Upper lobe of right lung (tissue), 1 donor: Measurements from ENCODE around the gene NUP50. TPM values are rescaled to one million over a fixed set of nuclear protein-coding genes. Genes with fewer than 3 reads are reported as not detected.

ENCODE experiments used
- ATAC-seq: fragments of 200-7000 bp; cut with Tn5 transposase; one replicate; pipeline ENCODE4 v1.9.1; 2020; ENCODE audit warnings: mild to moderate bottlenecking, moderate library complexity
- DNase-seq: peaks from one replicate; pipeline ENCODE4 v3.0.0-alpha.2; 2020
- H3K27ac ChIP-seq: fragments of 200-600 bp; one replicate; pipeline ENCODE4 v1.8.0; 2022
- H3K27me3 ChIP-seq: fragments of 200-600 bp; one replicate; pipeline ENCODE4 v1.8.0; 2022; ENCODE audit warnings: mild to moderate bottlenecking
- H3K36me3 ChIP-seq: fragments of 200-600 bp; one replicate; pipeline ENCODE4 v1.8.0; 2022
- H3K4me1 ChIP-seq: fragments of 200-600 bp; one replicate; pipeline ENCODE4 v1.8.0; 2022
- H3K4me3 ChIP-seq: fragments of 200-600 bp; one replicate; pipeline ENCODE4 v1.8.0; 2022; ENCODE audit warnings: mild to moderate bottlenecking
- H3K9me3 ChIP-seq: fragments of 200-600 bp; one replicate; pipeline ENCODE4 v1.8.0; 2022
- CTCF ChIP-seq: fragments of 200-600 bp; IDR thresholded peaks from one replicate; pipeline ENCODE4 v1.8.0; 2022; ENCODE audit warnings: antibody characterized with exemption
- intact Hi-C: fragments of 100-400 bp; cut with DNase I; formaldehyde crosslinking; loops from one replicate; pipeline ENCODE4 v1.11.0; 2022
- total RNA-seq: library from RNA; stranded (reverse); fragmentation: NEBNext Ultra II Directional; extraction: Animal tissue kit (Norgen Biotek cat#: 25700); gene quantifications from one replicate; pipeline ENCODE4 v1.2.1, GENCODE V29; 2021
- donor health status: DM: no; HTN: yes; CAD: no; lungs with severe emphysema.

The NUP50 gene
- total RNA-seq, 1 donor from 2014 or later: 51.5 TPM

GRCh38 chr22:45224331-45224730, 60.6 kb downstream of the NUP50 start:
- no peak overlapping the region for H3K27ac ChIP-seq

GRCh38 chr22:45224988-45225731, 61.4 kb downstream of the NUP50 start:
- intact Hi-C loops: no loop called here
- DNase-seq (no peak), ATAC-seq (no peak)
- H3K4me3 ChIP-seq: no peak overlapping the region
- H3K4me1 ChIP-seq: peaks cover 16% of the 10 kb centered on the region
- TF ChIP-seq CTCF: no peak
- peak overlapping the region; percentile 75 for H3K27ac ChIP-seq
- H3K9me3 ChIP-seq: no peaks in the 10 kb centered on the region
- no peaks in the 10 kb centered on the region for H3K27me3 ChIP-seq
- H3K36me3 ChIP-seq: no peaks in the 10 kb centered on the region

More at GRCh38 chr22:45224331-45224730, 60.6 kb downstream of the NUP50 start:
- no peak for TF ChIP-seq CTCF
- intact Hi-C loops: no loop called here
- no peaks in the 10 kb centered on the region for H3K9me3 ChIP-seq
- peaks cover 16% of the 10 kb centered on the region for H3K4me1 ChIP-seq
- ATAC-seq (no peak), DNase-seq (no peak)
- no peaks in the 10 kb centered on the region for H3K36me3 ChIP-seq
- H3K27me3 ChIP-seq: no peaks in the 10 kb centered on the region
- H3K4me3 ChIP-seq: no peak overlapping the region

- peak overlapping the region; percentile 75 for H3K27ac ChIP-seq
These were observed 62.2 kb downstream of the NUP50 start for GRCh38 chr22:45225732-45226502.

GRCh38 chr22:45226503-45227186, 62.9 kb downstream of the NUP50 start:
- H3K4me3 ChIP-seq: no peak overlapping the region
- no peaks in the 10 kb centered on the region for H3K9me3 ChIP-seq
- H3K36me3 ChIP-seq: no peaks in the 10 kb centered on the region
- peaks cover 16% of the 10 kb centered on the region for H3K4me1 ChIP-seq
- DNase-seq (peak; percentile 91), ATAC-seq (peak; percentile 83)
- TF ChIP-seq CTCF: no peak
- H3K27ac ChIP-seq: peak overlapping the region; percentile 75
- intact Hi-C loops: no loop called here
- H3K27me3 ChIP-seq: no peaks in the 10 kb centered on the region

More at GRCh38 chr22:45225732-45226502, 62.2 kb downstream of the NUP50 start:
- Histone ChIP-seq H3K4me3 (no peak overlapping the region), H3K36me3 (no peaks in the 10 kb centered on the region), H3K4me1 (peaks cover 16% of the 10 kb centered on the region), H3K9me3 (no peaks in the 10 kb centered on the region), H3K27me3 (no peaks in the 10 kb centered on the region)
- ATAC-seq (peak; percentile 71), DNase-seq (peak; percentile 83)
- intact Hi-C loops: no loop called here
- no peak for TF ChIP-seq CTCF

- no peak overlapping the region for H3K4me3 ChIP-seq
- no peaks in the 10 kb centered on the region for H3K36me3 ChIP-seq
- peak; percentile 59 for ATAC-seq
- H3K27ac ChIP-seq: no peak overlapping the region
- no peak for TF ChIP-seq CTCF
- H3K4me1 ChIP-seq: peaks cover 16% of the 10 kb centered on the region
- intact Hi-C loops: no loop called here
- H3K9me3 ChIP-seq: no peaks in the 10 kb centered on the region
- no peak for DNase-seq
- H3K27me3 ChIP-seq: no peaks in the 10 kb centered on the region
These were observed 64.1 kb downstream of the NUP50 start for GRCh38 chr22:45227645-45228400.
